Measurements from ENCODE around the gene SPEF1.
"Not testable (repeated sequence)": the region's sequence is repeated elsewhere in the genome, so short reads cannot be mapped to it uniquely, and the experiment has no call there.

Gene SPEF1

GRCh38 chr20:3811467-3812258 is 30.4 kb upstream of the SPEF1 start:
- DNase-seq (ENCODE audit: low read depth in 2 of 2, low spot score in 1 of 2) = peak; percentile 60 to 87

- DNase-seq (ENCODE audit: low read depth in 2 of 2, low spot score in 1 of 2) = no peak
Observed at GRCh38 chr20:3808544-3808943, 27.3 kb upstream of the SPEF1 start.

GRCh38 chr20:3804781-3805180 is 23.5 kb upstream of the SPEF1 start:
- no peak for DNase-seq (ENCODE audit: low read depth in 2 of 2, low spot score in 1 of 2)

GRCh38 chr20:3804254-3804751 is 23.1 kb upstream of the SPEF1 start:
- DNase-seq (ENCODE audit: low read depth in 2 of 2, low spot score in 1 of 2) = no peak

GRCh38 chr20:3803854-3804253 is 22.6 kb upstream of the SPEF1 start:
- no peak for DNase-seq (ENCODE audit: low read depth in 2 of 2, low spot score in 1 of 2)

- DNase-seq (ENCODE audit: low read depth in 2 of 2, low spot score in 1 of 2) = no peak
Observed at GRCh38 chr20:3803289-3803688, 22.0 kb upstream of the SPEF1 start.

GRCh38 chr20:3802524-3803239 is 21.4 kb upstream of the SPEF1 start:
- no peak for DNase-seq (ENCODE audit: low read depth in 2 of 2, low spot score in 1 of 2)

GRCh38 chr20:3801846-3802245 is 20.6 kb upstream of the SPEF1 start:
- DNase-seq (ENCODE audit: low read depth in 2 of 2, low spot score in 1 of 2) = no peak

- DNase-seq (ENCODE audit: low read depth in 2 of 2, low spot score in 1 of 2) = no peak
Observed at GRCh38 chr20:3801299-3801698, 20.1 kb upstream of the SPEF1 start.

GRCh38 chr20:3800878-3801260 is 19.6 kb upstream of the SPEF1 start:
- no peak for DNase-seq (ENCODE audit: low read depth in 2 of 2, low spot score in 1 of 2)

GRCh38 chr20:3800256-3800877 is 19.1 kb upstream of the SPEF1 start:
- DNase-seq (ENCODE audit: low read depth in 2 of 2, low spot score in 1 of 2) = no peak

- no peak for DNase-seq (ENCODE audit: low read depth in 2 of 2, low spot score in 1 of 2)
Observed at GRCh38 chr20:3798908-3799248, 17.6 kb upstream of the SPEF1 start.

- no peak for DNase-seq (ENCODE audit: low read depth in 2 of 2, low spot score in 1 of 2)
Observed at GRCh38 chr20:3798373-3798768, 17.1 kb upstream of the SPEF1 start.

- DNase-seq (ENCODE audit: low read depth in 2 of 2, low spot score in 1 of 2) = no peak
Observed at GRCh38 chr20:3797592-3798372, 16.5 kb upstream of the SPEF1 start.

- no peak for DNase-seq (ENCODE audit: low read depth in 2 of 2, low spot score in 1 of 2)
Observed at GRCh38 chr20:3797226-3797545, 15.9 kb upstream of the SPEF1 start.

GRCh38 chr20:3796477-3797225 is 15.4 kb upstream of the SPEF1 start:
- no peak for DNase-seq (ENCODE audit: low read depth in 2 of 2, low spot score in 1 of 2)

GRCh38 chr20:3795511-3796468 is 14.5 kb upstream of the SPEF1 start, which contains the start of gene CDC25B:
Gene CDC25B, plus strand, starts transcription at chr20:3796310. Its CDS starts 222 bp downstream, at chr20:3796532.
- peak; percentile 80 to 84 for DNase-seq (ENCODE audit: low read depth in 2 of 2, low spot score in 1 of 2)

GRCh38 chr20:3794701-3795420 is 13.6 kb upstream of the SPEF1 start:
- DNase-seq (ENCODE audit: low read depth in 2 of 2, low spot score in 1 of 2) = no peak

GRCh38 chr20:3794168-3794567 is 12.9 kb upstream of the SPEF1 start:
- not testable (repeated sequence) for DNase-seq (ENCODE audit: low read depth in 2 of 2, low spot score in 1 of 2)
